Pancreas (tissue), 10 donors: ENCODE measurements around the gene SMAD3. TPM values are rescaled to one million over a fixed set of nuclear protein-coding genes. Genes with fewer than 3 reads are reported as not detected.
A peak's percentile ranks its signal among the peaks of the same experiment; 100 is the strongest.

Source experiments
- ATAC-seq, 4 donors: fragments of 200-7000 bp; cut with Tn5 transposase; one replicate each; pipeline versions ENCODE4 v1.8.0 to v1.9.1; 2020; ENCODE audit warnings: mild to moderate bottlenecking in 4 of 4, moderate library complexity in 4 of 4
- DNase-seq, 6 donors: peaks; one replicate each; pipeline ENCODE4 v3.0.0-alpha.2; 2020
- FAIRE-seq: peaks from 2 replicates; lab custom pipeline; 2012; peaks lifted over from hg19 to GRCh38; lab: Jason Lieb, UNC
- H3K27ac ChIP-seq, 4 donors: fragments of 200-600 bp; sonication (generic); 1 replicate in 3 of 4; 2 replicates in 1 of 4; pipeline versions ENCODE4 v1.5.0 to v1.8.0; 2020
- H3K27me3 ChIP-seq, 4 donors: fragments of 200-600 bp; one replicate each; pipeline ENCODE4 v1.8.0; 2021
- H3K36me3 ChIP-seq, 3 donors: fragments of 200-600 bp; sonication (generic) in 1 of 3; one replicate each; pipeline versions ENCODE4 v1.5.0 to v1.8.0; 2020 to 2021
- H3K4me1 ChIP-seq, 3 donors: fragments of 200-600 bp; one replicate each; pipeline ENCODE4 v1.8.0; 2021
- H3K4me3 ChIP-seq, 4 donors: fragments of 200-600 bp; sonication (generic) in 2 of 4; one replicate each; pipeline versions ENCODE4 v1.5.0 to v1.8.0; 2020 to 2021
- H3K9me3 ChIP-seq, 4 donors: fragments of 200-600 bp; one replicate each; pipeline ENCODE4 v1.8.0; 2021
- WGBS, 2 donors: extraction: QIAGEN DNeasy Blood & Tissue Kit; methylation state at CpG; one replicate each; pipeline ENCODE4 v1.1.7; 2013; 5-methylcytosine and 5-hydroxymethylcytosine counted together
- intact Hi-C, 3 donors: fragments of 100-400 bp; cut with DNase I; formaldehyde crosslinking; loops; one replicate each; pipeline versions ENCODE4 v1.11.1 to v1.14.2; 2022
- polyA plus RNA-seq, 2 donors: library from polyadenylated mRNA; stranded (reverse); fragments of 200-250 nt; gene quantifications; one replicate each; pipeline ENCODE4 v1.2.3, GENCODE V29; 2013
- total RNA-seq, 6 donors: library from RNA; stranded (reverse); fragmentation: NEBNext Ultra II Directional in 4 of 6; extraction: Animal tissue kit (Norgen Biotek cat#: 25700) in 4 of 6; gene quantifications; one replicate each; pipeline versions ENCODE4 v1.2.1 to v1.2.4, GENCODE V29; 2021 to 2023
- TF ChIP-seq, protein P1 (sequence below), 4 donors: fragments of 200-600 bp; sonication (generic) in 3 of 4; IDR thresholded peaks; one replicate each; pipeline versions ENCODE4 v1.5.0 to v1.8.0; 2021; ENCODE audit warnings: antibody characterized with exemption in 4 of 4
- donor health status: healthy with polysubstance abuse.
- donor health status: DM: no; HTN: no; CAD: no; lungs with moderate emphysema.
- donor health status: DM: no; HTN: no; CAD: no.
- donor health status: control.
- donor health status: control.
- donor health status: Bipolar disorder and iron deficiency.
- donor health status: DM: yes; HTN: yes; CAD: no.
- donor health status: DM: no; HTN: no; CAD: no.
- donor health status: DM: no; HTN: no; CAD: no.
- donor health status: DM: yes; HTN: yes; CAD: no.

Gene SMAD3
- total and polyA plus RNA-seq, 8 donors = 7.9 to 42.5 (median 21.4) TPM

- H3K4me3 ChIP-seq = no peak overlapping the region
- peaks cover 47 to 75% (median 60%) of the 10 kb centered on the region in 3 donors for H3K4me1 ChIP-seq
- intact Hi-C loops = no loop called here
- no peak for ATAC-seq
- TF ChIP-seq, protein P1, sequence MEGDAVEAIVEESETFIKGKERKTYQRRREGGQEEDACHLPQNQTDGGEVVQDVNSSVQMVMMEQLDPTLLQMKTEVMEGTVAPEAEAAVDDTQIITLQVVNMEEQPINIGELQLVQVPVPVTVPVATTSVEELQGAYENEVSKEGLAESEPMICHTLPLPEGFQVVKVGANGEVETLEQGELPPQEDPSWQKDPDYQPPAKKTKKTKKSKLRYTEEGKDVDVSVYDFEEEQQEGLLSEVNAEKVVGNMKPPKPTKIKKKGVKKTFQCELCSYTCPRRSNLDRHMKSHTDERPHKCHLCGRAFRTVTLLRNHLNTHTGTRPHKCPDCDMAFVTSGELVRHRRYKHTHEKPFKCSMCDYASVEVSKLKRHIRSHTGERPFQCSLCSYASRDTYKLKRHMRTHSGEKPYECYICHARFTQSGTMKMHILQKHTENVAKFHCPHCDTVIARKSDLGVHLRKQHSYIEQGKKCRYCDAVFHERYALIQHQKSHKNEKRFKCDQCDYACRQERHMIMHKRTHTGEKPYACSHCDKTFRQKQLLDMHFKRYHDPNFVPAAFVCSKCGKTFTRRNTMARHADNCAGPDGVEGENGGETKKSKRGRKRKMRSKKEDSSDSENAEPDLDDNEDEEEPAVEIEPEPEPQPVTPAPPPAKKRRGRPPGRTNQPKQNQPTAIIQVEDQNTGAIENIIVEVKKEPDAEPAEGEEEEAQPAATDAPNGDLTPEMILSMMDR (IDR thresholded peaks at IDR 0.05) = no peak
- H3K36me3 ChIP-seq = no peaks in the 10 kb centered on the region
- no peak for DNase-seq
- 53 to 62% methylated on average over 3 of the region's 3 CpGs for WGBS, 2 donors
- no peaks in the 10 kb centered on the region for H3K27me3 ChIP-seq
- peak overlapping the region in 2 of 4 donors; percentile 72 to 78 for H3K27ac ChIP-seq
- H3K9me3 ChIP-seq = no peaks in the 10 kb centered on the region
- FAIRE-seq = no peak
These were observed 58.7 kb downstream of the SMAD3 start for GRCh38 chr15:67124111-67124510.

DNA sequence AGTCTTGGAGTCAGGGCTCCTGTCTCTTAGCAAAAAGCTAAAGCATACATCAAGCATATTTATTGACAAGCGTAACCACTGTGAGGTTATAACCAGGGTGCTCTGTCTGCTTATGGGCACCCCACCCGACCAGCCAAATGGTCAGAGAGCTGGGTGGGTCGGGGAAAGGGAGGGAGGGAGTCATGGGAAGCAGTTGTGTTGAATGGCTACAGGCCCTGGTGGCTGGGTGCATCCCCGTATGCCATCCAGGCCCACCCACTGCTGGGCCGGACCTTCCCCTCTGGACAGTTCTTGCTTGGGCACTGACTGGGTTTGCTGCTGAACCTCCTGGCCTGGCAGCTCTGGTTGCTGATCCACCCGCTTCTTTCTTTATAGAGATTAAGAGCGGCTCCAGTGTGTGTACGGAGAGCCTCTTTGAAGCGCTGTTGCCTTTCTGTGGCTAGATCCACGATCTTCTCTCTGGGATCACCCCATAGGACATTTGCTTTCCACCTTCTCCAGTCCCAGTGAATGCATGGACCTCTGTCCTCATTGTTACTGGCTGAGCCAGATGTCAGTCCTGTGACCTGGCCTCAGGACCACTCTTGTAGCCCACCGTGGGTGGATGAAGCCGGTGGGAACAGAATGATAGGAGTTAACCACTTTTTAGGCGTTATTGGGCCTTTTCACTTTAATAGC, 59.6 kb downstream of the SMAD3 start:
- intact Hi-C loops = no loop called here
- Histone ChIP-seq H3K27me3 (no peaks in the 10 kb centered on the region), H3K9me3 (no peaks in the 10 kb centered on the region), H3K4me1 (peaks cover 43 to 66% (median 55%) of the 10 kb centered on the region in 3 donors), H3K36me3 (no peaks in the 10 kb centered on the region), H3K27ac (peak overlapping the region; percentile 54 to 78 (median 66)), H3K4me3 (no peak overlapping the region)
- ATAC-seq = peak; percentile 0 to 1 (median 1)
- WGBS, 2 donors = 62 to 69% methylated on average over 13 of the region's 13 CpGs
- FAIRE-seq = no peak
- TF ChIP-seq, protein P1 (IDR thresholded peaks at IDR 0.05) = no peak
- no peak for DNase-seq

DNA sequence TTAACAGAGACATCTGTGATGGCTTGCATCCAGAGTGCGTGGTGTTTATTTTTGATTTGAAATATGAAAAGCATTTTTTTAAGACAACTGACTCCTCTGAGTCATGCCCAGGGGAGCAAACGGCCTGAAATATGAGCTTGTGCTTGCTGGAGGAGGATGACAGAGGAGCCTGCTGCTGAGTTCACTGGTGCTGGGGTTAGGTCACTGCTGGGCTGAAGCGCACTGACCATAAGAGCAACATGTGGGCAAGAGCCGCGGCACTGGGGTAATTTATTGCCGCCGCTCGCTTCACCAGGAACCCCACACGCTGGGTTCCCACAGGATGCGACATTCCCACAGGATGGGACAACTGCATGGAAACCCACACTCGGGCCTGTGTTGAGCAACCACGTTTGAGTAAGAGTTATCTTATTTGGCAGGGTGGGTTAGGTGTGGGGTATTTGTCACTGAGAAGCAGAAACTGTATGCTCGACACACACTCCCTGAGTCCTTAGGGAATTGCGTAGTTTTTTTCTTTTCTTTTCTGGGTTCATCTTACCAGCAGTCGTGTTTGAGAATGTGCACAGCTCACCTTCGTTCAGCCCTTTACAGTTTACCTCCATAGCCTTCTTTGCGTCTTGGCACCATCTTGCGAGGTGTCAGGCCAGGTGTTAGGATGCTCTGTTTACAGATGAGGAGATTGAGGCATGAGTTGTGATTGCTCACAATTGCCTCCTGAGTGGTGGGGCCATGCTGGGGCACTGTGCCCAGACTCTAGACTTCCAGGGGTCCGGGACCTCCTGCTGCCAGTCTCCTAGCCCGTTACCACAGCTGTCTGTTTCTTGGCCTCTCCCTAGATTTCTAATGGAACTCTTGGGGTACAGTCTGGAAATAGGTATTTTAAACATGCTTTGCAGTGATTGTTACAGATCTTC, 60.4 kb downstream of the SMAD3 start:
- intact Hi-C loops = no loop called here
- peaks cover 36 to 58% (median 47%) of the 10 kb centered on the region in 3 donors for H3K4me1 ChIP-seq
- ATAC-seq (peak; percentile 56 to 77 (median 75)), FAIRE-seq (no peak), DNase-seq (peak in 4 of 6 donors; percentile 65 to 71 (median 70))
- no peaks in the 10 kb centered on the region for H3K36me3 ChIP-seq
- H3K27ac ChIP-seq = peak overlapping the region; percentile 54 to 78 (median 66)
- TF ChIP-seq, protein P1 (IDR thresholded peaks at IDR 0.05) = no peak
- 47 to 51% methylated on average over 20 of the region's 20 CpGs for WGBS, 2 donors
- H3K9me3 ChIP-seq = no peaks in the 10 kb centered on the region
- H3K4me3 ChIP-seq = no peak overlapping the region
- no peaks in the 10 kb centered on the region for H3K27me3 ChIP-seq

DNA sequence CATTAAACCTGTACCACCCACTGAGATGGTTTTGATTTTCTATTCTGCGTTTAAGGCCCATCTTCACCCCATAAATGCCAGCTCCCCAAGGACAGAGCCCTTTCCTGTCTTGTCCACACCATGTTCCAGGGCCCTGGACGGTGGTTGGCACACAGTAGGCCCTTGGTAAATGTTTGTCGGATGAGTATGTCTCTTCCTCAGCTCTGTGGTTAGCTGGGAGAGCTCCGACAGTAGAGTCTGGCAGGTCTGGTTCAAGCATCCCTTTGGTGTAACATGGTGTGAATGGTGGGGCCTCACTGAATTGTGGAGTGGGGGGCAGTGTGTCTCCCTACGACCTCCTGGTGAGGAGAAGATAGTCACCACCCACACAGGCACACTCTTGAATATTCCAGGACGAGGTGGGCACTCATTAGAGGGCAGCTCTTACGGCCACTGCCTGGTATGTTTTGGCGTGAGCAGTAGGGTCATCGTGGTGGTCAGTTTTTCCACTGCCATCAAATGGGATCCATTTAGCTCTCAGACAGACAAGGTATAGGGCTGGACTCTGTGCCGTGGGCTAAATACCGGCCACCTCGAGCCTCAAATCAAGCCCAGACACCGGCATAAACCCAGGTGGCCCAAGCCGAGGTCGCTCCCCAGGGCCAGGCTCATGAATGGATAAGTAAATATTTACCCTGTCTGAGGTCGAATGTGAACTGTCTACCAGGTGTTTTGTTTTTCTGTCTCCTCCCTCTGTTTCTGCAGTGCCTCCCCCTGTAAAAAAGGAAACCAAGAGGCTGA, 61.3 kb downstream of the SMAD3 start:
- TF ChIP-seq, protein P1 (IDR thresholded peaks at IDR 0.05) = no peak
- FAIRE-seq (no peak), DNase-seq (peak in 3 of 6 donors; percentile 60 to 77 (median 66)), ATAC-seq (peak; percentile 71 to 83 (median 71))
- no peak overlapping the region for H3K4me3 ChIP-seq
- WGBS, 2 donors = 45 to 53% methylated on average over 16 of the region's 16 CpGs
- H3K36me3 ChIP-seq = no peaks in the 10 kb centered on the region
- intact Hi-C loops = no loop called here
- no peaks in the 10 kb centered on the region for H3K9me3 ChIP-seq
- no peaks in the 10 kb centered on the region for H3K27me3 ChIP-seq
- H3K4me1 ChIP-seq = peaks cover 31 to 53% (median 38%) of the 10 kb centered on the region in 3 donors
- peak overlapping the region; percentile 54 to 78 (median 66) for H3K27ac ChIP-seq
